Vagina (tissue), 2 donors: ENCODE data around the gene TPSAB1.

ENCODE experiments used
- POLR2A ChIP-seq, 2 donors: fragments of 450-650 bp; IDR thresholded peaks; one replicate each; pipeline ENCODE4 v1.6.1; 2017; ENCODE audit warnings: antibody characterized with exemption in 2 of 2, mild to moderate bottlenecking in 2 of 2, moderate library complexity in 2 of 2
- POLR2AphosphoS5 ChIP-seq, 2 donors: sonication (generic); formaldehyde crosslinking; IDR thresholded peaks; one replicate each; pipeline ENCODE4 v1.9.0; 2017; ENCODE audit warnings: antibody characterized with exemption in 2 of 2, mild to moderate bottlenecking in 2 of 2, low read depth in 1 of 2; ENCODE audit not compliant: insufficient read depth in 1 of 2
- TF ChIP-seq, protein P1 (sequence below), 3 experiments: fragments of 450-650 bp in 2 of 3; fragments of 200-600 bp in 1 of 3; sonication (generic) in 1 of 3; IDR thresholded peaks; one replicate each; pipeline ENCODE4 v1.5.1; 2017 to 2019; ENCODE audit warnings: antibody characterized with exemption in 3 of 3, mild to moderate bottlenecking in 2 of 3, moderate library complexity in 2 of 3

DNA sequence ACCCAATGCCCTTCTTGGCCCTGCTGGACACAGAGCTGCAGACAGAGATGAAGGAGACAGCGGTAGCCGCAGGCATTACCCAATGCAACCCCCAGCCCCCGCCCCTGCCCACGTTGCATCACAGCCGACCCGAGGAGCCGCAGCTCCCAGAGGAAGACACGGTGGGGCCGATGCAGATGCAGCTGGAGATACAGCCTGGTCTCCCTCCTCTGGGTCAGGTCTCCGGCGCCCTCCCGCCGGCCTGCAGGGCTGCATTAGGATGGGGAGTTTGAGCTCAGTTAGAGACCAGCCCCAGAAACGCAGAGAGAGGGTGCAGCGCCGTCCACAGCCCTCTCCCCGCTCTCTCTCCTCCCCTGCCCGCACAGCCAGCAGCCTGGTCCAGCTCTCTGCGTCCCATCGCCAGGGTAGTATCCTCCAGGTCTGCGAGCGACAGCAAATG lies 49.6 kb downstream of the TPSAB1 start:
- TF ChIP-seq, protein P1, sequence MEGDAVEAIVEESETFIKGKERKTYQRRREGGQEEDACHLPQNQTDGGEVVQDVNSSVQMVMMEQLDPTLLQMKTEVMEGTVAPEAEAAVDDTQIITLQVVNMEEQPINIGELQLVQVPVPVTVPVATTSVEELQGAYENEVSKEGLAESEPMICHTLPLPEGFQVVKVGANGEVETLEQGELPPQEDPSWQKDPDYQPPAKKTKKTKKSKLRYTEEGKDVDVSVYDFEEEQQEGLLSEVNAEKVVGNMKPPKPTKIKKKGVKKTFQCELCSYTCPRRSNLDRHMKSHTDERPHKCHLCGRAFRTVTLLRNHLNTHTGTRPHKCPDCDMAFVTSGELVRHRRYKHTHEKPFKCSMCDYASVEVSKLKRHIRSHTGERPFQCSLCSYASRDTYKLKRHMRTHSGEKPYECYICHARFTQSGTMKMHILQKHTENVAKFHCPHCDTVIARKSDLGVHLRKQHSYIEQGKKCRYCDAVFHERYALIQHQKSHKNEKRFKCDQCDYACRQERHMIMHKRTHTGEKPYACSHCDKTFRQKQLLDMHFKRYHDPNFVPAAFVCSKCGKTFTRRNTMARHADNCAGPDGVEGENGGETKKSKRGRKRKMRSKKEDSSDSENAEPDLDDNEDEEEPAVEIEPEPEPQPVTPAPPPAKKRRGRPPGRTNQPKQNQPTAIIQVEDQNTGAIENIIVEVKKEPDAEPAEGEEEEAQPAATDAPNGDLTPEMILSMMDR (IDR thresholded peaks at IDR 0.05): no peak
- TF ChIP-seq POLR2A (IDR thresholded peaks at IDR 0.05) (no peak), POLR2AphosphoS5 (IDR thresholded peaks at IDR 0.05; ENCODE audit: insufficient read depth in 1 of 2, low read depth in 1 of 2) (no peak)
